Measurements from ENCODE around the gene SLC38A8.

SLC38A8 gene

GRCh38 chr16:84042308-84042878 lies at the start of gene SLC38A8:
TSS of gene SLC38A8 (minus strand) at chr16:84042795. CDS start at chr16:84042157, 638 bp downstream.
- no peak for DNase-seq (ENCODE audit: low read depth in 2 of 2, low spot score in 1 of 2)

GRCh38 chr16:84091460-84091859 lies 48.9 kb upstream of the SLC38A8 start:
- DNase-seq (ENCODE audit: low read depth in 2 of 2, low spot score in 1 of 2), result no peak

DNA sequence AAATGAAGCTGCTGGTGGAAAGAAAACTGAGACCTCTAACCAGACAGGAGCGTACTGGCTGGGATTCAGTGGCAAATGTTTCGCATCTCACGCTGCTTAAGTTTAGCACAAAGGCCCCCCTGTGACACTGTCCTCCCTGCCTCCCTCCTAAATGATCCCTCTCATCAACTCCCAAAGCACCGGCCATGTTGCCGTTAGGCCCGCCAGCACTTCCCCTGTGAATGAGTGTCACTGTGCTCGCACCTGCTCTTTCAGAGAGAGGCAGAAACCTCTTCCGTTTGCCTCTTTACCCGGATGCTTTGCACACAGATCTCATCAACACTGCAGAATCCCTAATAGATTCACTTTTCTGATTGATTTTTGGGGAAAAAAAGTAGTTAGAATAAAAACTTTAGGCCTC lies 47.6 kb upstream of the SLC38A8 start:
- DNase-seq (ENCODE audit: low read depth in 2 of 2, low spot score in 1 of 2), result no peak

DNA sequence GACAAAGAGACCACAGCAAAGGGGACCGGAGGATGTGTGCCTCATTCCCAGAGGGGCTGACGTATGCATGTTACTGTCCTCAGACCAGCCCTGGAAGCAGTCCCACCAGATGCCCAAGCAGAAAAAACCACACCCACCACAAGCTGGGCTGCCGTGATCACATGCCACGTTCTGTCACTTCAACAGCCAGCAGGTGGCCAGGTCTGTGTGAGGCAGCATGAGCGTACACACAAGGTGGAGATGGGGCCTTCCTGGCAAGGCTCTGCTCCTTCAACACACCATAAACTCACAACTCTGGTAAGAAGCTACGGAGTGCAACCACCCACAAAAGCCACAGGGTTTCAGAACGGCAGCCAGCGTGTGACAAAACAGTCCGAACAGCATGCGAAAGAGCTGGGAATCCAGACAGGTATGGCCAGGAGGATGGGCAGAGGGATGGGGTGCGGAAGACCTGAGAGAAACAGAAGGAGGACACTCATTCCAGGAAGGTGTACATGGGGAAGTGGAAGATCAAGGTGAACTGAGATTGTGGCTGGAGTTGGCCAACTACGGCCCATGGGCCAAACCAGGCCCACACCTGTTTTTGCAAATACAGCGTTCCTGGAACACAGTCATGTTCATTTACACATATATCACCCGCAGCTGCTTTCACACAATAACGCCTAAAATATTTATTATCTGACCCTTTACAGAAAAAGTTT lies 46.2 kb upstream of the SLC38A8 start:
- DNase-seq (ENCODE audit: low read depth in 2 of 2, low spot score in 1 of 2), result peak in 1 of 2 donors; percentile 9

GRCh38 chr16:84087466-84088151 lies 45.0 kb upstream of the SLC38A8 start:
- DNase-seq (ENCODE audit: low read depth in 2 of 2, low spot score in 1 of 2), result no peak

DNA sequence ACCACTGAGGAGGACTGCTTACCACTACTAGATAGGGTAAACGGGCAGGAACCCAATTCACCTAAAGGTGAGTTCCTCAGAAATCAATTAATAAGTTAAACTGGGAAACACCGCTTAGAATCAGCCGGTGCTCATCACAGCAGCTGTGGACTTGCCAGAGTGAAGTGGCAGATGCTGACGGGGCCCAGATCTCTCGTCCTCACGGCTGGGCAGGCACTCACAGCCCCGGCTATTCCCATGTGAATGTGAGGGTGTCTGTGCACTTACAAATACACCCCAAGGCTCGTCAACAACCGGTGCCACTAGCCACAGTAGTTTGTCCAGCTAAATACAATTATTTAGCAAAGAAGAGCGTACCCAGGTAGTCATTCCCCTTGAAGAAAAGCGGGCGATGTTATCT lies 44.4 kb upstream of the SLC38A8 start:
- no peak for DNase-seq (ENCODE audit: low read depth in 2 of 2, low spot score in 1 of 2)

DNA sequence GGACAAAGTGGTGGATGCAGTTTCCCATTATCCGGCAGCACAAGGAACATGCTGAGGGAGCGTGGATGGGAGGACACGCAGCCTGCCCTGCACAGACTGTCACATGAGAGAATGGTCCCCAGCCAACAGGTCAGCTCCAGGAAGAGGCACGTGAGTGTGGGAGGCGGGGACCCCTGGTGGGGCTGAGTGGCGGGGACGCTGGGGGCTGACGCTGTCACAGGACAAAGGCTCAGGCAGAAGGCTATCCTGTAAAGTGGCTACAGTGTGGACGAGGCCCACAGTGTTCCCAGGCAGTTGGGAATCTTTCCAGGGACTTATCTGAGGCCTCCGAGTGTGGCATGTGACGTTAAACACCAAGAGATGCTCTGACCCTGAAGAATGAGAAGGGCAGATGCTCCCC lies 43.7 kb upstream of the SLC38A8 start:
- DNase-seq (ENCODE audit: low read depth in 2 of 2, low spot score in 1 of 2), result no peak

DNA sequence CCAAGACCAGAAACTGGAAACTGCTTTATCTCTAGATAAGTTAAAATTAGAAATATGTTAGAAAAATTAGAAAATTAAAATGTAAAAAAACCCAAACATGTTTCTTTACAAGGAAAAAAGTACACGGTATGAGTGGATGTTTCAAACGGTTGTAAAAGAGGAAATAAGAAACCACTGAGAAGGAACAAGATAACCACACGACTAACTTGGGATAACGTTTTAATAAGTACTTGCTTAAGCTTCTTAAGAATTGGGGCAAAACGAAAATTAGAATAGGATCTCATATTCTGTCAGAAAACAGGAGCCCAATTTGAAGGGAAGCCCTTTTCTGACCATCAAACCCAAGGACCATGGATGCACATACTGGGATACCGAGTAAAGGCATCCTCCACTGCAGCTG lies 43.2 kb upstream of the SLC38A8 start:
- DNase-seq (ENCODE audit: low read depth in 2 of 2, low spot score in 1 of 2), result no peak

- DNase-seq (ENCODE audit: low read depth in 2 of 2, low spot score in 1 of 2), result no peak
These were observed 42.7 kb upstream of the SLC38A8 start for GRCh38 chr16:84085271-84085667.

GRCh38 chr16:84084570-84085270 lies 42.1 kb upstream of the SLC38A8 start:
- peak; percentile 30 to 41 for DNase-seq (ENCODE audit: low read depth in 2 of 2, low spot score in 1 of 2)

GRCh38 chr16:84082835-84083569 lies 40.4 kb upstream of the SLC38A8 start:
- no peak for DNase-seq (ENCODE audit: low read depth in 2 of 2, low spot score in 1 of 2)

- no peak for DNase-seq (ENCODE audit: low read depth in 2 of 2, low spot score in 1 of 2)
These were observed 39.5 kb upstream of the SLC38A8 start for GRCh38 chr16:84082110-84082509.

DNA sequence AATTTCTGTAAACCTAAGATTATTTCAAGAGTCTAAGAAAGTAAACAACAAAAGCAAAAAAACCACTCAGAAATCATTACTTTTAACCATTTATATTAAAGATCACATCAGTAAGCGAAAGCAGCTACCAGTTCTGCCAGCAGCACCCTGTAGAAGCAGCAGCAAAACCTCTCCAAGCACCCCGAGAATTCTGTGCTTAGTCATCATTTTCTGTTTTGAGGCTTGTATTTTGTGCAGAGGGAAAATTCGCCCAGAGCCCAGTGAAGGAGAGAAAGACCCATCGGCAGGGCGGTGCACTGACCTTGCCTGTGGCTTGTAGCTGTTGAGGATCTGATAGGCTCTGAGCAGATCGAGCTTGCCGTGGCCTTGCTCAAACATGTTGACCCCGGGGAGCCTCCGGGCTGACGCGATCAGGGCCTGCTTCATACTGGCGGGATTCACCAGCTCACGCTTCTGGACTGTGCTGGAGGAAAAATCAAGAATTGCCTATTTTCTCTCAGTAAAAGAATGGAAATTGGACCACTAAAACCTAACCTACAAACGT lies 38.9 kb upstream of the SLC38A8 start:
- no peak for DNase-seq (ENCODE audit: low read depth in 2 of 2, low spot score in 1 of 2)

GRCh38 chr16:84080813-84081212 lies 38.2 kb upstream of the SLC38A8 start:
- no peak for DNase-seq (ENCODE audit: low read depth in 2 of 2, low spot score in 1 of 2)

GRCh38 chr16:84080378-84080777 lies 37.8 kb upstream of the SLC38A8 start:
- no peak for DNase-seq (ENCODE audit: low read depth in 2 of 2, low spot score in 1 of 2)

GRCh38 chr16:84079664-84080063 lies 37.1 kb upstream of the SLC38A8 start:
- no peak for DNase-seq (ENCODE audit: low read depth in 2 of 2, low spot score in 1 of 2)

GRCh38 chr16:84075376-84075775 lies 32.8 kb upstream of the SLC38A8 start:
- no peak for DNase-seq (ENCODE audit: low read depth in 2 of 2, low spot score in 1 of 2)

- no peak for DNase-seq (ENCODE audit: low read depth in 2 of 2, low spot score in 1 of 2)
These were observed 32.1 kb upstream of the SLC38A8 start for GRCh38 chr16:84074721-84075120.

DNA sequence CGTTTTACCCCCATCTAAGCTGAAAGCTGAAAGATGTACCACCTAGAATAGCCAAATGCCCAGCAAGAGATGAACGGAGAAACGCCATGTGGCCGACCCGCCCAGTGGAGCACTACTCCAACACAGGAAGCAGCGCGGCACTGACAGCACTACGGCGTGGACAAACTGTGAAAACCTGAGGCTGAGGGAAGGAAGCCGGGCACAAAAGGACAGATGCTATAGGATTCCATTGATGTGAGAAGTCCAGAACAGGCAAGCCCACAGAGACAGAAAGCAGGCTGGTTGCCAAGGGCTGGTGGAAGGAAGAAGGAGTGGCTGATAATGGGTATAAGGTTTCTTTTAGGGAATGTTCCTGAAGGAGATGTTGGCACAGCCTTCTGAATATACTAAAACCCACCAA lies 29.4 kb upstream of the SLC38A8 start:
- no peak for DNase-seq (ENCODE audit: low read depth in 2 of 2, low spot score in 1 of 2)

DNA sequence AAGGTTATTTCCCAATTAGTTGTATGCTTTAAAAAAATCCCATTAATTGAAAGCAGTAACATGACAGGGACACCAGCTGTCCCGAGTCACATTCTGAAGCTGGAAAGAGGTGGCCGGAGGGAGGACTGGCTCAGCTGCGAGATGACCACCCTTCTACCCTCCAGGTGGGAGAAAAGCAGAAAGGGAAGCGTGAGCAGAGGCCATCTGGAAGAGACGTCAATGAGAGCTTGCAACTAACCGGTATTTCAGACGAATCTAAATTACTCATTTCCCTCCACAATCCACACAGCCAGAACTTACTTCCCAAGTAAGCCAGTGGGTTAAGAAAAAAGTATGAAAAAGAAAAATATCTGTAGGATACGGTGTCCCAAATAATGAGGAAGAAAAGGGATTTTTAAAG lies 28.5 kb upstream of the SLC38A8 start:
- DNase-seq (ENCODE audit: low read depth in 2 of 2, low spot score in 1 of 2), result no peak

DNA sequence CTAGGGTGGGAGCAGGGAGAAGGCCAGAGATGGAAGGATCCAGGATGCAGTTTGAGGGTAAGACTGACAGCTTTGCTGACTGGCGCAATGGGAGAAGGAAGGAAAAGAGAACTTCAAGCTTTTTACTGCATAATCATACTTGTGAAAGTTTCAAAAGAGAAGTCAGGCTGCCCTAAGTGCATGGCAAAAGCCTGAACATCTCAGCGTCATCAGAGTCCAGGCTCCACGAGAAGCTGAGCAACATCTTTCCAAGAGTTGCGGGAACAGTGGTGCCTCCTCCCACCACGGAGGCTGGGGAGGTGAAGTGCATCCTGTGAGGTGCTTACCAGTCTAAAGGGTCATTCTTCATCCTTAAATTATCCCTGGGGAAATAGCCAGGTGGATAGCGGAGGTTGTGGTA lies 26.9 kb upstream of the SLC38A8 start:
- DNase-seq (ENCODE audit: low read depth in 2 of 2, low spot score in 1 of 2), result no peak

All from stimulated activated CD8-positive, alpha-beta memory T cell treated with anti-CD3 and anti-CD28 coated beads, Interleukin-4, amount 100 ng/mL, for 4 hours (primary cell).